ENCODE measurements around the gene MGMT. TPM values are rescaled to one million over a fixed set of nuclear protein-coding genes. Genes with fewer than 3 reads are reported as not detected.

Gene MGMT
- total RNA-seq, 1 donor from 2014 or later = 29.7 TPM

GRCh38 chr10:129568583-129569344, 101.7 kb downstream of the MGMT start:
- no peak overlapping the region for H3K27ac ChIP-seq (ENCODE audit: low read depth, low read length)
- no peak overlapping the region for H3K4me3 ChIP-seq (ENCODE audit: low read length in 3 of 3)

GRCh38 chr10:129570185-129570584, 103.1 kb downstream of the MGMT start:
- no peak overlapping the region for H3K27ac ChIP-seq (ENCODE audit: low read depth, low read length)
- no peak overlapping the region for H3K9ac ChIP-seq (ENCODE audit: low read depth in 1 of 3, low read length in 3 of 3)
- no peaks in the 10 kb centered on the region for H3K36me3 ChIP-seq (ENCODE audit: control insufficient read depth in 3 of 3, insufficient read depth in 3 of 3, low read length in 3 of 3)
- no peaks in the 10 kb centered on the region for H3K9me3 ChIP-seq (ENCODE audit: control insufficient read depth in 3 of 3, low read length in 3 of 3)
- no peaks in the 10 kb centered on the region for H3K27me3 ChIP-seq (ENCODE audit: control insufficient read depth in 3 of 3, insufficient read depth in 3 of 3, low read length in 3 of 3)
- no peak overlapping the region for H3K4me3 ChIP-seq (ENCODE audit: low read length in 3 of 3)
- no peaks in the 10 kb centered on the region for H3K4me1 ChIP-seq (ENCODE audit: control insufficient read depth in 3 of 3, insufficient read depth in 3 of 3, low read length in 3 of 3)

More at GRCh38 chr10:129568583-129569344, 101.7 kb downstream of the MGMT start:
- H3K4me1 ChIP-seq (ENCODE audit: control insufficient read depth in 3 of 3, insufficient read depth in 3 of 3, low read length in 3 of 3) = no peaks in the 10 kb centered on the region
- no peak overlapping the region for H3K9ac ChIP-seq (ENCODE audit: low read depth in 1 of 3, low read length in 3 of 3)
- H3K27me3 ChIP-seq (ENCODE audit: control insufficient read depth in 3 of 3, insufficient read depth in 3 of 3, low read length in 3 of 3) = no peaks in the 10 kb centered on the region
- H3K36me3 ChIP-seq (ENCODE audit: control insufficient read depth in 3 of 3, insufficient read depth in 3 of 3, low read length in 3 of 3) = no peaks in the 10 kb centered on the region
- no peaks in the 10 kb centered on the region for H3K9me3 ChIP-seq (ENCODE audit: control insufficient read depth in 3 of 3, low read length in 3 of 3)

GRCh38 chr10:129579228-129579627, 112.2 kb downstream of the MGMT start:
- H3K27me3 ChIP-seq (ENCODE audit: control insufficient read depth in 3 of 3, insufficient read depth in 3 of 3, low read length in 3 of 3) = no peaks in the 10 kb centered on the region
- no peak overlapping the region for H3K27ac ChIP-seq (ENCODE audit: low read depth, low read length)
- H3K4me1 ChIP-seq (ENCODE audit: control insufficient read depth in 3 of 3, insufficient read depth in 3 of 3, low read length in 3 of 3) = no peaks in the 10 kb centered on the region
- H3K9ac ChIP-seq (ENCODE audit: low read depth in 1 of 3, low read length in 3 of 3) = no peak overlapping the region
- peaks cover 0 to 2% (median 2%) of the 10 kb centered on the region in 3 donors for H3K9me3 ChIP-seq (ENCODE audit: control insufficient read depth in 3 of 3, low read length in 3 of 3)
- H3K4me3 ChIP-seq (ENCODE audit: low read length in 3 of 3) = no peak overlapping the region
- H3K36me3 ChIP-seq (ENCODE audit: control insufficient read depth in 3 of 3, insufficient read depth in 3 of 3, low read length in 3 of 3) = no peaks in the 10 kb centered on the region

GRCh38 chr10:129580010-129580409, 113.0 kb downstream of the MGMT start:
- Histone ChIP-seq H3K27ac (ENCODE audit: low read depth, low read length) (no peak overlapping the region), H3K4me1 (ENCODE audit: control insufficient read depth in 3 of 3, insufficient read depth in 3 of 3, low read length in 3 of 3) (no peaks in the 10 kb centered on the region)

GRCh38 chr10:129580901-129581300, 113.9 kb downstream of the MGMT start:
- H3K4me1 ChIP-seq (ENCODE audit: control insufficient read depth in 3 of 3, insufficient read depth in 3 of 3, low read length in 3 of 3) = no peaks in the 10 kb centered on the region
- H3K4me3 ChIP-seq (ENCODE audit: low read length in 3 of 3) = no peak overlapping the region
- H3K27ac ChIP-seq (ENCODE audit: low read depth, low read length) = no peak overlapping the region
- peaks cover 0 to 5% (median 2%) of the 10 kb centered on the region in 3 donors for H3K9me3 ChIP-seq (ENCODE audit: control insufficient read depth in 3 of 3, low read length in 3 of 3)
- H3K36me3 ChIP-seq (ENCODE audit: control insufficient read depth in 3 of 3, insufficient read depth in 3 of 3, low read length in 3 of 3) = peaks cover 0 to 3% (median 0%) of the 10 kb centered on the region in 3 donors
- H3K9ac ChIP-seq (ENCODE audit: low read depth in 1 of 3, low read length in 3 of 3) = no peak overlapping the region
- H3K27me3 ChIP-seq (ENCODE audit: control insufficient read depth in 3 of 3, insufficient read depth in 3 of 3, low read length in 3 of 3) = no peaks in the 10 kb centered on the region

More at GRCh38 chr10:129580010-129580409, 113.0 kb downstream of the MGMT start:
- Histone ChIP-seq H3K9ac (ENCODE audit: low read depth in 1 of 3, low read length in 3 of 3) (no peak overlapping the region), H3K9me3 (ENCODE audit: control insufficient read depth in 3 of 3, low read length in 3 of 3) (peaks cover 0 to 2% (median 2%) of the 10 kb centered on the region in 3 donors), H3K36me3 (ENCODE audit: control insufficient read depth in 3 of 3, insufficient read depth in 3 of 3, low read length in 3 of 3) (no peaks in the 10 kb centered on the region), H3K27me3 (ENCODE audit: control insufficient read depth in 3 of 3, insufficient read depth in 3 of 3, low read length in 3 of 3) (no peaks in the 10 kb centered on the region), H3K4me3 (ENCODE audit: low read length in 3 of 3) (no peak overlapping the region)

- H3K4me3 ChIP-seq (ENCODE audit: low read length in 3 of 3) = no peak overlapping the region
- no peaks in the 10 kb centered on the region for H3K27me3 ChIP-seq (ENCODE audit: control insufficient read depth in 3 of 3, insufficient read depth in 3 of 3, low read length in 3 of 3)
- no peak overlapping the region for H3K9ac ChIP-seq (ENCODE audit: low read depth in 1 of 3, low read length in 3 of 3)
- no peaks in the 10 kb centered on the region for H3K4me1 ChIP-seq (ENCODE audit: control insufficient read depth in 3 of 3, insufficient read depth in 3 of 3, low read length in 3 of 3)
- peaks cover 0 to 8% (median 5%) of the 10 kb centered on the region in 3 donors for H3K9me3 ChIP-seq (ENCODE audit: control insufficient read depth in 3 of 3, low read length in 3 of 3)
- peaks cover 0 to 3% (median 0%) of the 10 kb centered on the region in 3 donors for H3K36me3 ChIP-seq (ENCODE audit: control insufficient read depth in 3 of 3, insufficient read depth in 3 of 3, low read length in 3 of 3)
- no peak overlapping the region for H3K27ac ChIP-seq (ENCODE audit: low read depth, low read length)
These were observed 114.9 kb downstream of the MGMT start for GRCh38 chr10:129581827-129582411.

GRCh38 chr10:129583831-129584230, 116.8 kb downstream of the MGMT start:
- no peaks in the 10 kb centered on the region for H3K27me3 ChIP-seq (ENCODE audit: control insufficient read depth in 3 of 3, insufficient read depth in 3 of 3, low read length in 3 of 3)
- no peak overlapping the region for H3K9ac ChIP-seq (ENCODE audit: low read depth in 1 of 3, low read length in 3 of 3)
- no peak overlapping the region for H3K4me3 ChIP-seq (ENCODE audit: low read length in 3 of 3)
- H3K36me3 ChIP-seq (ENCODE audit: control insufficient read depth in 3 of 3, insufficient read depth in 3 of 3, low read length in 3 of 3) = peaks cover 0 to 3% (median 2%) of the 10 kb centered on the region in 3 donors
- no peak overlapping the region for H3K27ac ChIP-seq (ENCODE audit: low read depth, low read length)
- no peaks in the 10 kb centered on the region for H3K4me1 ChIP-seq (ENCODE audit: control insufficient read depth in 3 of 3, insufficient read depth in 3 of 3, low read length in 3 of 3)
- H3K9me3 ChIP-seq (ENCODE audit: control insufficient read depth in 3 of 3, low read length in 3 of 3) = peaks cover 0 to 8% (median 5%) of the 10 kb centered on the region in 3 donors

GRCh38 chr10:129586898-129587443, 119.9 kb downstream of the MGMT start:
- Histone ChIP-seq H3K9ac (ENCODE audit: low read depth in 1 of 3, low read length in 3 of 3) (no peak overlapping the region), H3K27ac (ENCODE audit: low read depth, low read length) (no peak overlapping the region), H3K4me1 (ENCODE audit: control insufficient read depth in 3 of 3, insufficient read depth in 3 of 3, low read length in 3 of 3) (no peaks in the 10 kb centered on the region), H3K36me3 (ENCODE audit: control insufficient read depth in 3 of 3, insufficient read depth in 3 of 3, low read length in 3 of 3) (peaks cover 0 to 3% (median 2%) of the 10 kb centered on the region in 3 donors), H3K4me3 (ENCODE audit: low read length in 3 of 3) (no peak overlapping the region), H3K9me3 (ENCODE audit: control insufficient read depth in 3 of 3, low read length in 3 of 3) (peaks cover 0 to 8% (median 5%) of the 10 kb centered on the region in 3 donors), H3K27me3 (ENCODE audit: control insufficient read depth in 3 of 3, insufficient read depth in 3 of 3, low read length in 3 of 3) (no peaks in the 10 kb centered on the region)

- H3K4me3 ChIP-seq (ENCODE audit: low read length in 3 of 3) = no peak overlapping the region
- H3K36me3 ChIP-seq (ENCODE audit: control insufficient read depth in 3 of 3, insufficient read depth in 3 of 3, low read length in 3 of 3) = peaks cover 0 to 3% (median 2%) of the 10 kb centered on the region in 3 donors
- no peaks in the 10 kb centered on the region for H3K27me3 ChIP-seq (ENCODE audit: control insufficient read depth in 3 of 3, insufficient read depth in 3 of 3, low read length in 3 of 3)
- H3K9me3 ChIP-seq (ENCODE audit: control insufficient read depth in 3 of 3, low read length in 3 of 3) = peaks cover 0 to 6% (median 3%) of the 10 kb centered on the region in 3 donors
- H3K9ac ChIP-seq (ENCODE audit: low read depth in 1 of 3, low read length in 3 of 3) = no peak overlapping the region
- no peaks in the 10 kb centered on the region for H3K4me1 ChIP-seq (ENCODE audit: control insufficient read depth in 3 of 3, insufficient read depth in 3 of 3, low read length in 3 of 3)
- H3K27ac ChIP-seq (ENCODE audit: low read depth, low read length) = no peak overlapping the region
These were observed 122.5 kb downstream of the MGMT start for GRCh38 chr10:129589546-129589945.

- Histone ChIP-seq H3K27me3 (ENCODE audit: control insufficient read depth in 3 of 3, insufficient read depth in 3 of 3, low read length in 3 of 3) (no peaks in the 10 kb centered on the region), H3K9ac (ENCODE audit: low read depth in 1 of 3, low read length in 3 of 3) (no peak overlapping the region), H3K9me3 (ENCODE audit: control insufficient read depth in 3 of 3, low read length in 3 of 3) (peaks cover 0 to 2% (median 0%) of the 10 kb centered on the region in 3 donors), H3K27ac (ENCODE audit: low read depth, low read length) (no peak overlapping the region), H3K4me3 (ENCODE audit: low read length in 3 of 3) (no peak overlapping the region), H3K36me3 (ENCODE audit: control insufficient read depth in 3 of 3, insufficient read depth in 3 of 3, low read length in 3 of 3) (peaks cover 0 to 5% (median 0%) of the 10 kb centered on the region in 3 donors), H3K4me1 (ENCODE audit: control insufficient read depth in 3 of 3, insufficient read depth in 3 of 3, low read length in 3 of 3) (no peaks in the 10 kb centered on the region)
These were observed 126.9 kb downstream of the MGMT start for GRCh38 chr10:129593953-129594352.

Data from skeletal muscle tissue (tissue), 4 donors.